IMR-90 (cell line): Measurements from ENCODE around the gene CLNK. TPM values are rescaled to one million over a fixed set of nuclear protein-coding genes. Genes with fewer than 3 reads are reported as not detected.
A peak's percentile ranks its signal among the peaks of the same experiment; 100 is the strongest.

ENCODE experiments used
- ATAC-seq: fragments of 200-7000 bp; cut with Tn5 transposase; 2 replicates; pipeline ENCODE4 v1.9.1; 2020; ENCODE audit warnings: low read depth, mild to moderate bottlenecking, moderate library complexity
- Bru-seq: library from RNA; stranded (reverse); fragments of 400-500 nt; gene quantifications from one replicate; lab custom pipeline; 2021; lab: Mats Ljungman, UMichigan
- BruChase-seq, 2 experiments: library from RNA; stranded (reverse); fragments of 400-500 nt; gene quantifications; one replicate each; lab custom pipeline; 2021; lab: Mats Ljungman, UMichigan
- BruUV-seq: library from RNA; stranded (reverse); fragments of 400-500 nt; replicated peaks from 2 replicates; lab custom pipeline; 2021; lab: Mats Ljungman, UMichigan
- CTCF ChIA-PET: fragments of 300-600 bp; formaldehyde crosslinking; extraction: SDS; loops from one replicate; lab custom pipeline; 2021; ENCODE audit warnings: antibody characterized with exemption; lab: Yijun Ruan, JAX
- POLR2A ChIA-PET: fragments of 300-600 bp; sonication (Branson Sonifier 250); formaldehyde crosslinking; loops from one replicate; lab custom pipeline; 2022; ENCODE audit warnings: antibody characterized with exemption; ENCODE audit not compliant: unreplicated experiment; lab: Charles Lee
- DNase-seq: peaks from one replicate; pipeline ENCODE4 v3.0.0; 2013
- H2AFZ ChIP-seq: replicated peaks from 2 replicates; pipeline ENCODE3; 2013; ENCODE audit warnings: low read length, mild to moderate bottlenecking; ENCODE audit not compliant: poor library complexity
- H2AK5ac ChIP-seq: 2 replicates; pipeline ENCODE4 v1.6.1; 2013; ENCODE audit warnings: low read depth, low read length, inconsistent platforms
- H2AK9ac ChIP-seq: replicated peaks from 2 replicates; pipeline ENCODE3; 2013; ENCODE audit warnings: mild to moderate bottlenecking, low read depth, low read length, moderate library complexity; ENCODE audit not compliant: poor library complexity
- H2BK120ac ChIP-seq: 2 replicates; pipeline ENCODE4 v1.6.1; 2013; ENCODE audit warnings: low read depth, low read length, inconsistent platforms
- H2BK15ac ChIP-seq: 3 replicates; pipeline ENCODE4 v1.6.1; 2013; ENCODE audit warnings: low read depth, low read length, inconsistent platforms
- H2BK20ac ChIP-seq: 2 replicates; pipeline ENCODE4 v1.6.1; 2013; ENCODE audit warnings: low read depth, mild to moderate bottlenecking, inconsistent platforms, low read length, moderate library complexity
- H2BK5ac ChIP-seq: 2 replicates; pipeline ENCODE4 v1.6.1; 2013; ENCODE audit warnings: mild to moderate bottlenecking, low read depth, low read length, inconsistent platforms; ENCODE audit not compliant: poor library complexity, severe bottlenecking
- H3K14ac ChIP-seq: replicated peaks from 2 replicates; pipeline ENCODE4 v1.6.1; 2013; ENCODE audit warnings: low read depth, low read length, inconsistent platforms
- H3K18ac ChIP-seq: 2 replicates; pipeline ENCODE4 v1.6.1; 2013; ENCODE audit warnings: low read depth, low read length, control low read depth
- H3K23ac ChIP-seq: 2 replicates; pipeline ENCODE4 v1.6.1; 2013; ENCODE audit warnings: low read depth, low read length, inconsistent platforms
- H3K27ac ChIP-seq: 2 replicates; pipeline ENCODE4 v1.5.1; 2013; ENCODE audit warnings: mild to moderate bottlenecking, control low read depth, low read length; ENCODE audit not compliant: insufficient read depth
- H3K27me3 ChIP-seq: 2 replicates; pipeline ENCODE4 v1.6.1; 2013; ENCODE audit warnings: low read length; ENCODE audit not compliant: control insufficient read depth, insufficient read depth
- H3K36me3 ChIP-seq: 2 replicates; pipeline ENCODE4 v1.6.1; 2013; ENCODE audit warnings: low read length, mixed read lengths; ENCODE audit not compliant: control insufficient read depth, insufficient read depth
- H3K4ac ChIP-seq: 2 replicates; pipeline ENCODE4 v1.6.1; 2013; ENCODE audit warnings: low read depth, low read length, inconsistent platforms
- H3K4me1 ChIP-seq: 2 replicates; pipeline ENCODE4 v1.6.1; 2013; ENCODE audit warnings: low read length, mixed read lengths; ENCODE audit not compliant: control insufficient read depth, insufficient read depth
- H3K4me2 ChIP-seq: 2 replicates; pipeline ENCODE4 v1.6.1; 2013; ENCODE audit warnings: low read depth, mild to moderate bottlenecking, control low read depth, low read length, moderate library complexity
- H3K4me3 ChIP-seq: 2 replicates; pipeline ENCODE4 v1.5.1; 2013; ENCODE audit warnings: low read depth, mild to moderate bottlenecking, control low read depth, low read length, moderate library complexity; ENCODE audit not compliant: insufficient read depth
- H3K56ac ChIP-seq: 2 replicates; pipeline ENCODE4 v1.6.1; 2013; ENCODE audit warnings: low read length, inconsistent platforms; ENCODE audit not compliant: insufficient read depth; ENCODE audit errors: extremely low read depth
- H3K79me1 ChIP-seq, 2 experiments: 2 replicates each; pipeline ENCODE4 v1.6.1; 2013; ENCODE audit warnings: low read length in 2 of 2, inconsistent platforms in 1 of 2, low read depth in 1 of 2
- H3K9ac ChIP-seq: 2 replicates; pipeline ENCODE4 v1.6.1; 2013; ENCODE audit warnings: low read depth, low read length, control low read depth
- H3K9me1 ChIP-seq: 2 replicates; pipeline ENCODE4 v1.6.1; 2013; ENCODE audit warnings: low read length, inconsistent platforms; ENCODE audit not compliant: insufficient read depth
- H3K9me3 ChIP-seq: 2 replicates; pipeline ENCODE4 v1.6.1; 2013; ENCODE audit warnings: low read length; ENCODE audit not compliant: control insufficient read depth, insufficient read depth
- H4K20me1 ChIP-seq: 2 replicates; pipeline ENCODE4 v1.6.1; 2013; ENCODE audit warnings: low read length, inconsistent platforms; ENCODE audit not compliant: insufficient read depth
- H4K5ac ChIP-seq: 2 replicates; pipeline ENCODE4 v1.6.1; 2013; ENCODE audit warnings: mild to moderate bottlenecking, low read depth, low read length, control low read depth
- H4K8ac ChIP-seq, 2 experiments: 2 replicates each; pipeline ENCODE4 v1.6.1; 2013; ENCODE audit warnings: low read depth in 2 of 2, low read length in 2 of 2, control low read depth in 1 of 2, inconsistent platforms in 1 of 2
- H4K91ac ChIP-seq: 2 replicates; pipeline ENCODE4 v1.6.1; 2013; ENCODE audit warnings: low read depth, low read length, inconsistent platforms; ENCODE audit not compliant: insufficient read depth
- CHD1 ChIP-seq: IDR thresholded peaks from 2 replicates; pipeline ENCODE4 v1.6.1; 2012; ENCODE audit warnings: low read depth, low read length, improper control_type of control experiment
- CTCF ChIP-seq: conservative IDR thresholded peaks from 2 replicates; pipeline ENCODE4 v1.5.1; 2012; ENCODE audit warnings: mild to moderate bottlenecking, low read depth, low read length, improper control_type of control experiment
- MXI1 ChIP-seq: IDR thresholded peaks from 2 replicates; pipeline ENCODE4 v1.6.1; 2012; ENCODE audit warnings: low read depth, mild to moderate bottlenecking, low read length, moderate library complexity, borderline replicate concordance
- POLR2A ChIP-seq: IDR thresholded peaks from 2 replicates; pipeline ENCODE4 v1.6.1; 2012; ENCODE audit warnings: mild to moderate bottlenecking, low read depth, low read length
- RFX5 ChIP-seq: IDR thresholded peaks from 2 replicates; pipeline ENCODE4 v1.8.0; 2012; ENCODE audit warnings: low read depth, mild to moderate bottlenecking, low read length, moderate library complexity
- WGBS, 2 experiments: methylation state at CpG; one replicate each; pipeline versions ENCODE4 v1.1.5 to v1.1.7; 2013; ENCODE audit warnings: missing lambda C conversion rate in 2 of 2; ENCODE audit not compliant: insufficient read length in 1 of 2; ENCODE audit errors: extremely low coverage in 2 of 2; 5-methylcytosine and 5-hydroxymethylcytosine counted together
- dilution Hi-C: fragments of 300-500 bp; cut with HindIII; formaldehyde crosslinking; loops from one replicate; pipeline ENCODE4 v1.14.3; 2018; ENCODE audit warnings: low sequenced_read_pairs; ENCODE audit not compliant: unreplicated experiment
- in situ Hi-C: fragments of 300-500 bp; cut with MboI; formaldehyde crosslinking; loops from 3 replicates; pipeline ENCODE4 v1.14.3; 2019; ENCODE audit warnings: low sequenced_read_pairs, inconsistent platforms, mixed read lengths
- intact Hi-C: fragments of 100-400 bp; cut with micrococcal nuclease; formaldehyde crosslinking; loops from 2 replicates; pipeline ENCODE4 v1.10.0; 2022
- long read RNA-seq: library from polyadenylated mRNA; unstranded; transcript quantifications from one replicate; pipeline ENCODE4 v2.0.0, GENCODE V29; 2021; ENCODE audit not compliant: unreplicated experiment
- polyA plus RNA-seq, 3 experiments: library from polyadenylated mRNA; depleted of rRNA; stranded (reverse); fragments of >200 nt; gene quantifications; 2 replicates each; pipeline ENCODE4 v1.2.3, GENCODE V29; 2012; ENCODE audit warnings: low replicate concordance in 1 of 3
- total RNA-seq: library from RNA; depleted of rRNA; stranded (reverse); fragments of >200 nt; gene quantifications from 2 replicates; pipeline ENCODE4 v1.2.3, GENCODE V29; 2012; rRNA removed

CLNK gene
- total RNA-seq = not detected in 2 replicates
- polyA plus RNA-seq (2012; rRNA removed) = not detected in 2 replicates
- polyA plus RNA-seq (2012; cell fraction: cytosol; rRNA removed) = not detected in 2 replicates
- polyA plus RNA-seq (2012; cell fraction: nucleus; rRNA removed; ENCODE audit: low replicate concordance) = not detected in 2 replicates
- percentile 3 among the genes with signal in this experiment for Bru-seq, nascent RNA
- percentile 5 among the genes with signal in this experiment for BruChase-seq, experiment 1, labeled RNA remaining after a 6-hour chase
- BruChase-seq, experiment 2, labeled RNA remaining after a 2-hour chase = percentile 5 among the genes with signal in this experiment
- long read RNA-seq = 0 reads

GRCh38 chr4:10684631-10685030, at the start of gene CLNK:
CLNK (minus strand) TSS chr4:10684768; CDS start chr4:10667869, 16,899 bp downstream.
- H3K4me2 ChIP-seq = no peak within 1 kb of the TSS
- H4K8ac ChIP-seq = no peak within 1 kb of the TSS
- intact Hi-C loops (no loop called here), dilution Hi-C loops (no loop called here), in situ Hi-C loops (no loop called here)
- H3K9me3 ChIP-seq = no peaks in the 10 kb centered on the region
- no peak within 1 kb of the TSS for H4K91ac ChIP-seq
- no peak within 1 kb of the TSS for H4K5ac ChIP-seq
- no peak within 1 kb of the TSS for H2BK20ac ChIP-seq
- H3K27ac ChIP-seq = no peak within 1 kb of the TSS
- no peaks in the 10 kb centered on the region for H3K4me1 ChIP-seq
- no peak for TF ChIP-seq POLR2A
- TF ChIP-seq MXI1 = no peak
- no peak for TF ChIP-seq CTCF
- TF ChIP-seq RFX5 = no peak
- no peak for TF ChIP-seq CHD1
- peak within 1 kb of the TSS; percentile 8 for H2AFZ ChIP-seq
- ATAC-seq (no peak), DNase-seq (no peak)
- no peaks in the 10 kb centered on the region for H3K27me3 ChIP-seq
- H3K9ac ChIP-seq = no peak within 1 kb of the TSS
- no peak within 1 kb of the TSS for H2BK15ac ChIP-seq
- no peak within 1 kb of the TSS for H2BK5ac ChIP-seq
- no peak within 1 kb of the TSS for H3K4ac ChIP-seq
- H3K9me1 ChIP-seq = no peaks in the 10 kb centered on the region
- H3K36me3 ChIP-seq = no peaks in the 10 kb centered on the region
- 87% methylated on average over 4 of the region's 8 CpGs; no CpG with 5 or more reads in 1 of the 2 experiments for WGBS, 2 experiments
- peak within 1 kb of the TSS; percentile 68 for H2AK9ac ChIP-seq
- H3K4me3 ChIP-seq = no peak within 1 kb of the TSS
- no peak within 1 kb of the TSS for H2AK5ac ChIP-seq
- POLR2A ChIA-PET = no interaction called here
- H3K18ac ChIP-seq = no peak within 1 kb of the TSS
- BruUV-seq = no TSS peak
- no peaks in the 10 kb centered on the region for H3K79me1 ChIP-seq
- H3K56ac ChIP-seq = no peak within 1 kb of the TSS
- no peak within 1 kb of the TSS for H3K23ac ChIP-seq
- H3K14ac ChIP-seq = no peak within 1 kb of the TSS
- CTCF ChIA-PET = interaction anchor here (1.0 kb wide), 1 partner anchor 16 kb away, joined by 4 read pairs; no protein-coding TSS in a partner anchor
- no peak within 1 kb of the TSS for H2BK120ac ChIP-seq
- no peaks in the 10 kb centered on the region for H4K20me1 ChIP-seq
